Muscle of leg (tissue), 11 donors: ENCODE results near the gene ASTN2. TPM values are rescaled to one million over a fixed set of nuclear protein-coding genes. Genes with fewer than 3 reads are reported as not detected.

Experiments used
- DNase-seq: peaks from one replicate; pipeline ENCODE4 v3.0.0; 2013
- H3K27ac ChIP-seq: one replicate; pipeline ENCODE4 v1.5.1; 2013; ENCODE audit warnings: mild to moderate bottlenecking, low read length, control low read depth
- H3K27me3 ChIP-seq: one replicate; pipeline ENCODE4 v1.6.1; 2013; ENCODE audit warnings: low read length; ENCODE audit not compliant: control insufficient read depth, insufficient read depth
- H3K36me3 ChIP-seq: one replicate; pipeline ENCODE4 v1.6.1; 2013; ENCODE audit warnings: low read length; ENCODE audit not compliant: control insufficient read depth, insufficient read depth
- H3K4me1 ChIP-seq: one replicate; pipeline ENCODE4 v1.6.1; 2013; ENCODE audit warnings: low read length; ENCODE audit not compliant: control insufficient read depth, insufficient read depth
- H3K4me3 ChIP-seq: one replicate; pipeline ENCODE4 v1.5.1; 2013; ENCODE audit warnings: low read length, control low read depth
- H3K9me3 ChIP-seq: replicated peaks from 2 replicates; pipeline ENCODE4 v1.6.1; 2013; ENCODE audit warnings: low read depth, low read length; ENCODE audit not compliant: control insufficient read depth
- WGBS: methylation state at CpG from one replicate; pipeline ENCODE4 v1.1.5; 2013; ENCODE audit warnings: missing lambda C conversion rate; ENCODE audit not compliant: insufficient coverage; 5-methylcytosine and 5-hydroxymethylcytosine counted together
- polyA plus RNA-seq, 8 donors: library from polyadenylated mRNA; unstranded; fragments of 120-200 nt; gene quantifications; one replicate each; pipeline versions ENCODE4 v1.2.1 to v1.2.3, GENCODE V29; 2013; ENCODE audit warnings: inconsistent platforms in 1 of 8, low replicate concordance in 1 of 8; ENCODE audit not compliant: insufficient read length in 8 of 8, insufficient read depth in 1 of 8
- total RNA-seq: library from RNA; stranded (reverse); fragments of 120-200 nt; gene quantifications from one replicate; pipeline ENCODE4 v1.2.4, GENCODE V29; 2013

ASTN2 gene
- total and polyA plus RNA-seq, 9 donors = 2.7 to 10.9 (median 4.4) TPM

- WGBS = 49% methylated on average over 4 of the region's 4 CpGs
- Histone ChIP-seq H3K36me3 (no peaks in the 10 kb centered on the region), H3K27me3 (no peaks in the 10 kb centered on the region), H3K4me3 (no peak overlapping the region), H3K9me3 (no peaks in the 10 kb centered on the region), H3K4me1 (no peaks in the 10 kb centered on the region), H3K27ac (no peak overlapping the region)
- no peak for DNase-seq
These were observed 323.3 kb downstream of the ASTN2 start for GRCh38 chr9:117091529-117091928.

DNA sequence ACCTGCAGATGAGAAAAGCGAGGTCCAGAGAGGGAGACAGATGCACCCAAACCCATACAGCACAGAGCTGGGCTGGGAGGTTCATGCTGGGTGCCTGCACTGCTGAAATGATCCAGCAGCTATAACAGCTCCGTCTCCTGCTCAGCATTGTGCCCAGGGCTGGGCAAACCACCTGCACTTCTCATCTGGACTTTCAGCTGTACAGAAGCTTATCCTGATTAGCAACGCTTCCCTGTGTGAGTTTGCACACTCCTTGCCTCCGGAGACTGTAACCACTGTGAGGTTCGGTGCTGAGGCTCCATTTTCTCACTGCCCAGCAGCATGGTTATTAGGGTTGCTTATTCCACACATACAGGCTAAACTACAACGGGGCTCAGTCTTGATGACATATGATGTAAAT is 326.1 kb downstream of the ASTN2 start:
- H3K4me3 ChIP-seq = no peak overlapping the region
- no peaks in the 10 kb centered on the region for H3K9me3 ChIP-seq
- DNase-seq = no peak
- H3K36me3 ChIP-seq = no peaks in the 10 kb centered on the region
- H3K4me1 ChIP-seq = no peaks in the 10 kb centered on the region
- WGBS = 63% methylated on average over 3 of the region's 6 CpGs
- H3K27me3 ChIP-seq = no peaks in the 10 kb centered on the region
- no peak overlapping the region for H3K27ac ChIP-seq

DNA sequence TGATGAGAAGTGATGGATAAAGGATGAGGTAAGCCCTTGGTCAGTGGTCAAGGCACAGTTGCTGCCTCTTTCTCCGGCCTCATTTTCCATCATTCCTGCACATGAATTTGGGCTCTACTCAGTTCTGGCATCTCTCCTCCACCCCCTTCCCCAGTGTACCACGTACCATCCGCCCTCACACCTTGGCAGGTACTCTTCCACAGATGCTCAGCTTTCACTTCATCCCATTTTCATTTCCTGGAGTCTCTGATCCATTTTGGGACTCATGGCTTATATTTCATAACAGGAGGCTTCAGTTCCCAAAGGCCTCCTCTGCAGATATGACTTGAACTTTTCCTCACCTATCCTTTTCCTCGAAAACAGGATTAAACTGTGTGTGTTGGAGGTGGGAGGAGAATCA is 326.7 kb downstream of the ASTN2 start:
- no peak overlapping the region for H3K4me3 ChIP-seq
- no peaks in the 10 kb centered on the region for H3K36me3 ChIP-seq
- WGBS = 12% methylated on average over 3 of the region's 4 CpGs
- no peaks in the 10 kb centered on the region for H3K9me3 ChIP-seq
- H3K27me3 ChIP-seq = no peaks in the 10 kb centered on the region
- no peak overlapping the region for H3K27ac ChIP-seq
- no peak for DNase-seq
- no peaks in the 10 kb centered on the region for H3K4me1 ChIP-seq

DNA sequence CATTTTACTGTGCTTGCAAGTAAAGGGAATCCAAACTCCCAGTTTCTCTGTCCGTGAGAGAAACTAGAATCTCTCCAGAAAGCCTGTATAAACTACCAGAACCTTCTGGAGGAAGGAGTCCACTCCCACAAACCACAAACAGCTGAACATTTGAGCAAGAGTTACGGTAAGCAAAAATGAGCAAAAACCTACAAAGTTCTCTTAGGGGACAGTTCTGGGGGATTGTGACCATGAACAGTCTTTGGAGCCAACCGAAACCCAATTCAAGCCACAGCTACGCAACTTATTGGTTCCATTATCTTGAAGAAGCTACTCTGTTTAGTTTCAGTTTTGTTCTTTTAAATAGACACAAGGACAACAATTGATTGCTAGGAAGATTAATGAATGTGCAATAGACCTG is 330.6 kb downstream of the ASTN2 start:
- WGBS = no CpG with 5 or more reads among the region's 4 CpGs
- Histone ChIP-seq H3K4me3 (no peak overlapping the region), H3K36me3 (no peaks in the 10 kb centered on the region), H3K27ac (no peak overlapping the region), H3K27me3 (peaks cover 2% of the 10 kb centered on the region), H3K4me1 (no peaks in the 10 kb centered on the region), H3K9me3 (no peaks in the 10 kb centered on the region)
- DNase-seq = no peak

DNA sequence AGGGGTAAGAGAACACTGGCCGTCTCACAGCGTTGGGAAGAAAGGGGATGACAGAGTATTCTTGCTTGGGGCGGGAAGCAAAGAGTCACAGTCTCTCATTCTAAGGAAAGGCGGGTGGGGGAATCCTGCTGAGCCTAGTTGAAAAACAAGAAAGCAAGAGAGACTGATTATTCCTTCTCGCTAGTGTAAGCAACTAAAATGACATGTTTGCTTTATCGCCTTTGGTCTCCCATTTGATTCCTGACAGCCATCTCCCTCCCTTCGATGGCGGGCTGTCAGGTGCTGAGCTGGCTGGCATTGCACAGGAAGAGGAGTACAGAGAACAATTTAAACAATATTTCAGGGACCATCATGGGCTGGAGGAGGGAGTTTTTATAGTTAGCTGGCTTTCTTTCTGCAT is 331.3 kb downstream of the ASTN2 start:
- Histone ChIP-seq H3K9me3 (no peaks in the 10 kb centered on the region), H3K27ac (no peak overlapping the region), H3K4me1 (no peaks in the 10 kb centered on the region), H3K36me3 (no peaks in the 10 kb centered on the region), H3K4me3 (no peak overlapping the region), H3K27me3 (peaks cover 2% of the 10 kb centered on the region)
- 58% methylated on average over 5 of the region's 8 CpGs for WGBS
- DNase-seq = no peak

DNA sequence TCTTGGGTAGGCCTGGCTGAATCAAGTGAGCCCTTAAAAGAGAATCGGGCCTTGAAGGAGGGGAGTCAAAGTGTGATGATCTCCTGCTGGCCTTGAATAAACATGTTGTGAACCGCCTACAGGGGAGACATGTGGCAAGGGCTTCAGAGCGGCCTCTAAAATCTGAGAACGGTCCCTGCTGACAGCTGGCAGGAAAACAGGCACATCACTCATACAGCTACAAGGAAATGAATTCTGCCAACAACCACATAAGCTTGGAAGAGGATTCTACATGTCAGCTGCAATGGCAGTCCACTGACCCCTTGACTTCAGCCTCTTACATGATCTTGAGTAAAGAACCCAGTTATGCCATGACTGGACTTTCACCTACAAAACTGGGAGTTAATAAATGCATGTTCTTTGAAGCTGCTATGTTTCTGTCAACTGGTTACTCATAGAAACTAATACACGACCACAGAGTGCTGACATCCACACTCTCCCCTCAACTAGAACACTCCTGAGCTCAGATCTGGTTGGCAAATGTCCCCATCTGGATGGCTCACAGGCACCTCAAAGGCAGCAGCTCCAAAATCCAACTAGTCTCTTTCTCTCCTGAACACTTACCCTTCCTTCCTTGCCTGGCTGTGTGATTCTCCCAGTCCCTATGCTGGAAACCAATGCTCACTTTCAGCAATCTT is 333.1 kb downstream of the ASTN2 start:
- Histone ChIP-seq H3K4me1 (no peaks in the 10 kb centered on the region), H3K27ac (no peak overlapping the region), H3K4me3 (no peak overlapping the region), H3K9me3 (no peaks in the 10 kb centered on the region), H3K27me3 (peaks cover 2% of the 10 kb centered on the region), H3K36me3 (no peaks in the 10 kb centered on the region)
- DNase-seq = peak; percentile 11
- 17% methylated on average over 2 of the region's 5 CpGs for WGBS

- Histone ChIP-seq H3K27me3 (peaks cover 2% of the 10 kb centered on the region), H3K4me3 (no peak overlapping the region), H3K4me1 (no peaks in the 10 kb centered on the region), H3K36me3 (no peaks in the 10 kb centered on the region), H3K27ac (no peak overlapping the region), H3K9me3 (no peaks in the 10 kb centered on the region)
- WGBS = 75% methylated on average over 1 of the region's 2 CpGs
- peak; percentile 6 for DNase-seq
These were observed 334.0 kb downstream of the ASTN2 start for GRCh38 chr9:117080765-117081390.

GRCh38 chr9:117076571-117077290 is 338.1 kb downstream of the ASTN2 start:
- Histone ChIP-seq H3K27ac (no peak overlapping the region), H3K4me3 (no peak overlapping the region), H3K36me3 (no peaks in the 10 kb centered on the region), H3K4me1 (no peaks in the 10 kb centered on the region), H3K27me3 (peaks cover 4% of the 10 kb centered on the region), H3K9me3 (no peaks in the 10 kb centered on the region)
- WGBS = 66% methylated on average over 6 of the region's 8 CpGs
- DNase-seq = no peak

DNA sequence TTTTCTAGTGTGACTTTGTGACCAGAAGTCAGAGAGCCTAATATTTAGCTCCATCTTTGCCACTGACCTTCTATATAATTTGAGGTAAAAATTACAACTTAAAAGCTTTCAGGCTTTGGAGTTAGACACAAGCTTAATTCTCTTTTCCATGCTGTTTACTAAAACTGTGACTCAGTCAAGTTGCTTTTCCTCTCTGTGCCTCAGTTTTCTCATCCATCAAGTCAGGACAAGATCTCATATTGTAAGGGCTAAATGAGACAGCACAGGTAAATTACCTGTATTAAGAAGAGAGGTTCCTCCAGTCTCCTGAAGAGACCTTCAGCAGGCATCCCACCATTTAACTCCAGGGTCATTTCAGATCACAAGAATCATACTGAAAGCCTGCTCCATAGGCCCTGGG is 339.2 kb downstream of the ASTN2 start:
- Histone ChIP-seq H3K27ac (no peak overlapping the region), H3K36me3 (no peaks in the 10 kb centered on the region), H3K27me3 (peaks cover 3% of the 10 kb centered on the region), H3K4me3 (no peak overlapping the region), H3K4me1 (no peaks in the 10 kb centered on the region), H3K9me3 (no peaks in the 10 kb centered on the region)
- no peak for DNase-seq

GRCh38 chr9:117074784-117075520 is 339.9 kb downstream of the ASTN2 start:
- 80% methylated on average over 1 of the region's 7 CpGs for WGBS
- Histone ChIP-seq H3K4me1 (no peaks in the 10 kb centered on the region), H3K4me3 (no peak overlapping the region), H3K36me3 (no peaks in the 10 kb centered on the region), H3K27ac (no peak overlapping the region), H3K27me3 (peaks cover 3% of the 10 kb centered on the region), H3K9me3 (no peaks in the 10 kb centered on the region)
- DNase-seq = no peak
